GM18505 (cell line): ENCODE data around the gene KCNAB1.
"Not testable (repeated sequence)": the region's sequence is repeated elsewhere in the genome, so short reads cannot be mapped to it uniquely, and the experiment has no call there.

Experiments used
- ATAC-seq: cut with Tn5 transposase; IDR thresholded peaks from one replicate; pipeline ENCODE4 v1.9.1; 2021; ENCODE audit not compliant: unreplicated experiment
- POLR2A ChIP-seq: IDR thresholded peaks from 4 replicates; pipeline ENCODE4 v1.6.1; 2011; ENCODE audit warnings: borderline replicate concordance; ENCODE audit not compliant: insufficient read depth, insufficient read length; ENCODE audit errors: extremely low read depth

KCNAB1 gene

DNA sequence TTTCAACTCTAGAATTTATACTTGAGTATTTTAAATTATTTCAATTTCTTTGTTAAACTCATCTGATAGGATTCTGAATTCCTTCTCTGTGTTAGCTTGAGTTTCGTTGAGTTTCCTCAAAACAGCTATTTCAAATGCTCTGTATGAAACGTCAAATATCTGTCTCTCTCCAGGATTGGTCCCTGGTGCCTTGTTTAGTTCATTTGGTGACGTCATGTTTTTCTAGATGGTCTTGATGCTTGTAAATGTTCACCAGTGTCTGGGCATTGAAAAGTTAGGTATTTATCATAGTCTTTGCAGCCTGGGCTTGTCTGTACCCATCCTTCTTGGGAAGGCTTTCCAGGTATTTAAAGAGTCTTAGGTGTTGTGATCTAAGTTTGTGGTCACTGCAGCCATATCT lies 151.1 kb downstream of the KCNAB1 start:
- ATAC-seq = no peak
- TF ChIP-seq POLR2A = no peak

DNA sequence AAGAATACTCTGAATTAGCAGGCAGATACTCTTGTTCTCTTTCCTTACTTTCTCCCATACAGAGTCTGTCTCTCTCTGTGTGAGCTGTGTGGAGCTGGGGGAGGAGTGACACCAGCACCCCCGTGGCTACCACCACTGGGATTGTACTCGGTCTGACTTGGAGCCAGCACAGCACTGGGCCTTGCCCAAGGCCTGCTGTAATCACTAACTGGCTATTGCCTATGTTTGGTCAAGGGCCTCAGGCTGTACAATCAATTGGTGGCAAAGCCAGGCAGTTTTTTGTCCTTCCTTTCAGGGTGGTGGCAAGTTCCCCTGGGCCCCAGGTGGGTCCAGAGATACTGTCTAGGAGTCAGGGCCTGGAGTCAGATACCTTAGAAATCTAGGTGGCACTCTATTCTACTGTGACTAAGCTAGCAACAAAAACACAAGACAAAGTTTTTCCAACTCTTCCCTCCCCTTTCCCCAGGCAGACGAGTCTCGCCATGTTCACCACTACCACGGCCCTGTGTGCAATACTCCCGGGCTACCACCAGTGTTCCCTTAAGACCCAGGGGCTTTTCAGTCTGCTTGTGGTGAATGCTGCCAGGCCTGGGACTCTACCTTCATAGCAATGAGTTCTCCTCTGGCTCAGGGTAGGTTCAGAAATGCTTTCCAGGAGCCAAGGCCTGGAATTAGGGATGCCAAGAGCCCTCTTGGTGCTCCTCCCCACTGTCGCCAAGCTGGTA lies 151.8 kb downstream of the KCNAB1 start:
- no peak for ATAC-seq
- no peak for TF ChIP-seq POLR2A

DNA sequence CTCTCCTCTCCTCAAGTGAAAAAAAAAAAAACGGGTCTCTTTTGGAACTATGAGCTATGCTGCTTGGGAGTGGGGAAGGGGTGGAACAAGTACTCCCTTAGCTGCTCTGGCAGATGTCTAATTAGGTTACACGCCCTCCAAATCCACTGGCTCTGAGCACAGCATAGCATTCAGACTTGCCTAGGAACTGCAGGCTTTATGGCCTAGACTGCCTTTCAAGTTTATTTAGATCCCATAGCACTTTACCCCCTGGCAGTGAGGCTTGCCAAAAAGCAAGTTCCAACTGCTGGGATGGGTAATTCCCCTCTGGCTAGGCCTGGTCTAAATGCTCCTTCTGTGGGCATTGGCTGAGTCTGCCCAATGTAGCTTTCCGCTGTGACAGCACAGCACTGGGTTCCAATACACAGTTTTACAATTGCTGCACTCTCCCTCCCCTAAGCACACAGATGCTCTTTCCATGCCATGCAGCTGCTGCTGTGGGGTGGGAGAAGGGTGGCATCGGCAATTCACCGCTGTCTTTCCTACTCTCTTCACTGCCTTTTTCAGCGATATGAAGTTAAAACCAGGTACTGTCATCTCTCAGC lies 152.8 kb downstream of the KCNAB1 start:
- no peak for ATAC-seq

DNA sequence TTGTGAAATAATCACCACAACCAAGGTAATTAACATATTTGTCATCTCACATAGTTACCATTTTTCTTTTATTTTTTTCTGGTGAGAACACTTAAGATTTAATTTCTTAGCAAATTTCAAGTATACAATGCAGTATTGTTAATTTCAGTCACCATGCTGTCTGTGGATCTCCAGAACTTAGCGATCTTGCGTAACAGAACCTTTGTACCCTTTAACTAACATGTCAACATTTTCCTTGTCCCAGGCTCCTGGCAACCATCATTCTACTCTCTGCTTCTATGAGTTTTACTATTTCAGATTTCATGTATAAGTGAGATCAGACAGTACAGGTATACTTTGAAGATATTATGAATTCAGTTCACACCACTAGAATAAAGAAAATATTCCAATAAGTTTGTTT lies 154.4 kb downstream of the KCNAB1 start:
- no peak for TF ChIP-seq POLR2A
- no peak for ATAC-seq

More for the DNA sequence above, 152.8 kb downstream of the KCNAB1 start:
- no peak for TF ChIP-seq POLR2A

DNA sequence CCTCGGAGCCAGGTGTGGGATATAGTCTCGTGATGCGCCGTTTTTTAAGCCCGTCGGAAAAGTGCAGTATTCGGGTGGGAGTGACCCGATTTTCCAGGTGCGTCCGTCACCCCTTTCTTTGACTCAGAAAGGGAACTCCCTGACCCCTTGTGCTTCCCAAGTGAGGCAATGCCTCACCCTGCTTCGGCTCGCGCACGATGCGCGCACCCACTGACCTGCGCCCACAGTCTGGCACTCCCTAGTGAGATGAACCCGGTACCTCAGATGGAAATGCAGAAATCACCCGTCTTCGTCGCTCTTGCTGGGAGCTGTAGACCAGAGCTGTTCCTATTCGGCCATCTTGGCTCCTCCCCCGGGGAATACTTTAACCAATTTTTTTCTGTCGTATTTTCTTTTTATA lies 164.3 kb downstream of the KCNAB1 start:
- not testable (repeated sequence) for ATAC-seq

DNA sequence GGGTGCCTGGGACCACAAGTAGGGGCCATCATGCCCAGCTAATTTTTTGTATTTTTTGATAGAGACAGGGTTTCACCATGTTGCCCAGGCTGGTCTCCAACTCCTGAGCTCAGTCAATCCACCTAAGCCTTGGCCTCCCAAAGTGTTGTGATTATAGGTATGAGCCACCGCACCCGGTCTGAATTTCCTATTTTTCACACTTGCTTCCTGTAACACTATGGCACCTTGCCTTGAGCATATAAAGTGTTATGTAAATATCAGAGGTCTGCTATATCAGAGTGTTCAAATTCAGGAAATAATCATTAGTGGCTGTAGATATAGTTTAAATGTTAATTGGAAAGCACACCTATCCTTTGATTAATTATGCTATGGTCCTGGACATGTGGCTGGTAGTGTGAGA lies 165.2 kb downstream of the KCNAB1 start:
- ATAC-seq = no peak
- no peak for TF ChIP-seq POLR2A

DNA sequence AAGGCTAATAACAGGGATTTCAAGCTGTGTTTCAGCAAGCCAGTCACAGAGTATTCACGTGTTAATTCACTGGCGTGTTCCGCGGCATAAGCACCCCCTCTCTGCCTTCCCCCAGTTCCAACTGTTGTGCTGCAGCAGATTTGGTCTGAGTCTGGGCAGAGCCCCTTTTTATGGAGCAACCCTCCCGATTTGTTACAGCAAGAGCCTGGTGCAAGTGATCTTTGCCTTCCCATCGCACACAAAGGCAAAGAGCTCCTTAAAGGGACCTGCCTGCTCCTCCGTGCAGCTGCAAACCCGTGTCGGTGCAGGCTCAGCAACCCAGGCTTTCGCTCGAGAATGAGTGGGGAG lies 170.5 kb downstream of the KCNAB1 start:
- no peak for TF ChIP-seq POLR2A
- no peak for ATAC-seq

DNA sequence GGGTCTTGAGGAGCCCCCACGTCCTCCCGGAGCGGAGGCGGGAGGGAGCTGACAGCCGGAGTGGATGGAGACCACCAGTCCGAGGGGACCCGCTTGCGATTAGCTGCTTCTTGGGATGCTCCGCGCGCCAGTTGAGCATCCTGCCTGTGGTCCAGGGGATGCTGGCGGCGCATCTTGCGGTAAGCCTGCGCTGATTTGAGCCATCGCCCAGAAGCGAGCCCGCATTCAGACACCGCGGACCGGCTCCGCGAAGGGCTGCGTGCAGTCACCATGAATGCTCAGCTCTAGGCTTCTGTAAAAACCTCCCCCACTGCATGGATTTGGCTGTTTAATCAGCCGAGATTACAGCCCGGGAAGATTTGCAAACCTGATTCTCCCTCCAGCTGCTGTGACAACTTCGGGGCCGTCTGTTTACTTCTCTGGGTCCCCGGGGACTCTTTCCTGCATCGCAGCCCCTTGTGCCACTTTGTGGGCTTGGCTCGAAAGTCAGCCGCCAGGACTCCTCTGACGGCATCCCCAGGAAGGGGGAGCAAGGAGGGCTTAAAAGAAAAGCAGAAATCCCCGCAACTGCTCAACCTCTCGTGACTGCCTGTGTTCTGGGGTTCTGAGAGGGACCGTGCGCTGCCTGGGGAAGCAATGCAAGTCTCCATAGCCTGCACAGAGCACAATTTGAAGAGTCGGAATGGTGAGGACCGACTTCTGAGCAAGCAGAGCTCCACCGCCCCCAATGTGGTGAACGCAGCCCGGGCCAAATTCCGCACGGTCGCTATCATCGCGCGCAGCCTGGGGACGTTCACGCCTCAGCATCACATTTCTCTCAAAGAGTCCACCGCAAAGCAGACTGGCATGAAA lies 171.1 kb downstream of the KCNAB1 start:
- no peak for TF ChIP-seq POLR2A
- no peak for ATAC-seq

DNA sequence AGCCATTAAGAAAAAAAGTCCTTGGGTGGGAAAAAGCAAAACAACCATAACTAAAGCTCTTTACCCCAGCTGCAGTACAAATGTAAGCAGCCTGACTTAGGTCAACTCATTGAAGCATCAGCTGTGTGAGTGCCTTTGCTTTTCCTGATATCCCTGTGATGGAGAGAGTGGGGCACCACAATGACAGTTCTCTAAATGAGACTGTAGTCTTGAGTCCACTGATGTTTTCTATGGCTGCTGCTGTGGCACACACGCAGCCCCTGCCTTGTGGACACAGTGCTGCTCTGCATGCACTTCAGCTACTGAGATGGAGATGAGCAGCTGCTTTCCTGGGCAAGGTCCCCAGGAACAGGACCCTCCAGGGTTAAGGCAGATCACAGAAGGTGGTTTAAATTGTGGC lies 173.2 kb downstream of the KCNAB1 start:
- TF ChIP-seq POLR2A = no peak
- no peak for ATAC-seq

DNA sequence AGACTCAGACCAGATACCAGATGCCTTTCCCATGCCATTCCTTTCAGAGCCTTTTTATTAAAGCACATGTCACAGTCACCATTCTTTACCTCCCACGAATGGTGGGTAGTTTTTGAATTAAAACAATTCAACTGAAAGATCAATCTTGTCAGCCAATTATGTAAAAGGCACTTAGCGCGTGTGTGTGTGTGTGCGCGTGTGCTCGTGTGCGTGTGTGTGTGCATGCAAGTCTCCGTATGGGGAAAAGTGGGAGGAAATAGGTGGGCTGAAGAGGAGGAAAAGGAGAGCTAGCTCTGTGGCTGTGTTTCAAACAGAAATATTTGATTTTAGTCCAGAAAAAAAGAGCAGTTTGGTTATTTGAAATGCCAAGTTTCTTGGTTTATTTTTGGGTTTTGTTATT lies 177.2 kb downstream of the KCNAB1 start:
- no peak for TF ChIP-seq POLR2A
- ATAC-seq = no peak

DNA sequence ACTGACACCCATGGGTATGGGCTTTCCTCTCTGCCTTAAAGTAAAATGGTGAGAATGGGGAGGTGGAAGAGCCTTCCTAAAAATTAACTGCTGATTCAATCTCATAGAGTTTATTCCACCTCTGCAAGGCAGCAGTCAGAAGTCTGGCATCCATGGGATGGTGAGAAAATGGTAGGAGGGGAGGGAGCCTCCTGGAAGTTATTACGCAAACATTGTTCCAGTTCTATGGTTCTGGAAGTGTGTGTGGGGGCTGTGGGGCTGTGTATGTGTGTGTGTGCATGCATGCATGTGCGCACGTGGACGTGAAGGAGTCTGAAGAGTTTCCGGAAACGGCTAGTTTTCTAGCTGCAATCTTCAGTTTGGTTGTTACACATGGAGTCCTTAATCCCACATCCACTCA lies 177.6 kb downstream of the KCNAB1 start:
- TF ChIP-seq POLR2A = no peak
- no peak for ATAC-seq

DNA sequence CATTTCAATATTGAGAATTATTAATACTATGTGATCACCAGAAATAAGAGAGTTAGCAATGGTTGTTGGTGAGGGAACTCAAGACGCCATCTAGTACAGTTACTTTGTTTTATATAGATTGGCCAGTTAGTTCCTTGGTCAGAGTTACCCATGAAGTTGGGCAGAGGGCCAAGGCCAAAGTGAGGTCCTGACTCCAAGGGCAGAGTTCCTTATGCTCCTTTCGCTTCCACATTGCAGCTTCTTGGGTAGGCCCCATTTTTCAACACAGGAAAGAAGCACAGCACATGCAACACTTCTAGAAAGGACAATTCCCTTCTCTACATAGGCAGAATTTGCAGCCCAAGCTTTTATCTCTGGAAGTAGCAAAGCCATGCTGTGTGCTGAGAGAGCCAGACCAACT lies 178.6 kb downstream of the KCNAB1 start:
- TF ChIP-seq POLR2A = no peak
- no peak for ATAC-seq

DNA sequence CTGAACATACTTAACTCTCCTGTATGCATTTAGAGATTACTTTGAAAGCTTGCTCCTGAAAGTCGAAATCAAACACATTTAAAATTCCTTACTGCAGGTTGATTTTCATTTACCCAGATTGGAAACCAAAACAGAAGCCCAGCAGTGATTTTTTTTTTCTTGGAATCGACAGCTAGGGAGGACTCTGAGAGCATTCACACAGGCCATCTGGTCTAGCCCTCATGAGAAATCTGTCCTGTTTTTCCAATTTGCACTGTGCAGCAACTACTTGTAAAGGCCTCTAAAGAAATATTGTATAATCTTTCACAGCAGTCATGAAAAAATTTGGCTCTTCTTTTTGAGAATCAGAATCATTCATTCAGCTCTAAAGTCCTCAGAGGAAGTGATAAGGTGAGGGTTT lies 179.2 kb downstream of the KCNAB1 start:
- ATAC-seq = no peak
- no peak for TF ChIP-seq POLR2A

DNA sequence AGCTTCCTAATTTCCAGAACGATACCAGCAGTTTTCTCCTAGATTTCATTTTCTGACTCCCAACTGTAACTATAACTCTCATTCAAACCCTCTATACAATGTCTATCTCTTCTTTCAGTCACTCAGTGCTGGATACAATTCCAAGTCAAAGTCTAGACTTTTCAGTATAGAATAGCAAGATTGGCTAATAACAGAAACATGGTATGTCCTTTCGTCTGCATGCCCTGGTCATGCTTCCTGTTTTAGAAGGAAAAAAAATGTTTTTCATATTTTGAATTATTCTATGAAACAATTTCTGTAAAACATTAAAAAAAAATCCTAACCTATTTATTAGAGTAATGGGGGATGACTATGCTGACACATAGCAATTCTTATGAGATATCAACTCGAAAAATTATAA lies 180.0 kb downstream of the KCNAB1 start:
- TF ChIP-seq POLR2A = no peak
- ATAC-seq = no peak
